ENCODE data around the gene CAMTA1.

Gene CAMTA1

DNA sequence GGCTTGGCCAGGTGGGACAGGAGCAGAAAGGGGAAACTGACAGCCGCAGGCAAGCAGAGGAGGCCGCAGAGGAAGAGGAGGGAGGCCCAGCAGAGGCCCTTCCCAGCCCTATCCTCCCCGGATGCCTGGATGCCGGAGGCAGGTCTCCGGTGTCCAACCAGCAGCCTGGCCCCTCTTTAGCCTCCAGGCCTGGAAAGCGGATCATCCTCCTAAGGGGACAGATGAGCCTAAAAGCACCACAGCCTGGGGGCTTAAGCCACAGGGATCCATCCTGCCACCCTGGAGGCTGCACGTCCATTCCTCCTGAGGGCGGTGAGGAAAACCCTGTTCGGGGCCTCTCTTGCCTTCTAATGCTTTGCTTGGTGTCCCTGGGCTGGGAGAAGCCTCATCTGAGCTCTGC is 651.8 kb downstream of the CAMTA1 start:
- TF ChIP-seq, protein P1, sequence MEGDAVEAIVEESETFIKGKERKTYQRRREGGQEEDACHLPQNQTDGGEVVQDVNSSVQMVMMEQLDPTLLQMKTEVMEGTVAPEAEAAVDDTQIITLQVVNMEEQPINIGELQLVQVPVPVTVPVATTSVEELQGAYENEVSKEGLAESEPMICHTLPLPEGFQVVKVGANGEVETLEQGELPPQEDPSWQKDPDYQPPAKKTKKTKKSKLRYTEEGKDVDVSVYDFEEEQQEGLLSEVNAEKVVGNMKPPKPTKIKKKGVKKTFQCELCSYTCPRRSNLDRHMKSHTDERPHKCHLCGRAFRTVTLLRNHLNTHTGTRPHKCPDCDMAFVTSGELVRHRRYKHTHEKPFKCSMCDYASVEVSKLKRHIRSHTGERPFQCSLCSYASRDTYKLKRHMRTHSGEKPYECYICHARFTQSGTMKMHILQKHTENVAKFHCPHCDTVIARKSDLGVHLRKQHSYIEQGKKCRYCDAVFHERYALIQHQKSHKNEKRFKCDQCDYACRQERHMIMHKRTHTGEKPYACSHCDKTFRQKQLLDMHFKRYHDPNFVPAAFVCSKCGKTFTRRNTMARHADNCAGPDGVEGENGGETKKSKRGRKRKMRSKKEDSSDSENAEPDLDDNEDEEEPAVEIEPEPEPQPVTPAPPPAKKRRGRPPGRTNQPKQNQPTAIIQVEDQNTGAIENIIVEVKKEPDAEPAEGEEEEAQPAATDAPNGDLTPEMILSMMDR (IDR thresholded peaks at IDR 0.05; ENCODE audit: control insufficient read depth, extremely low read depth, insufficient read depth): no peak
- DNase-seq (ENCODE audit: low read depth): no peak
- no peak overlapping the region for H3K4me3 ChIP-seq (ENCODE audit: low read depth, low read length)

DNA sequence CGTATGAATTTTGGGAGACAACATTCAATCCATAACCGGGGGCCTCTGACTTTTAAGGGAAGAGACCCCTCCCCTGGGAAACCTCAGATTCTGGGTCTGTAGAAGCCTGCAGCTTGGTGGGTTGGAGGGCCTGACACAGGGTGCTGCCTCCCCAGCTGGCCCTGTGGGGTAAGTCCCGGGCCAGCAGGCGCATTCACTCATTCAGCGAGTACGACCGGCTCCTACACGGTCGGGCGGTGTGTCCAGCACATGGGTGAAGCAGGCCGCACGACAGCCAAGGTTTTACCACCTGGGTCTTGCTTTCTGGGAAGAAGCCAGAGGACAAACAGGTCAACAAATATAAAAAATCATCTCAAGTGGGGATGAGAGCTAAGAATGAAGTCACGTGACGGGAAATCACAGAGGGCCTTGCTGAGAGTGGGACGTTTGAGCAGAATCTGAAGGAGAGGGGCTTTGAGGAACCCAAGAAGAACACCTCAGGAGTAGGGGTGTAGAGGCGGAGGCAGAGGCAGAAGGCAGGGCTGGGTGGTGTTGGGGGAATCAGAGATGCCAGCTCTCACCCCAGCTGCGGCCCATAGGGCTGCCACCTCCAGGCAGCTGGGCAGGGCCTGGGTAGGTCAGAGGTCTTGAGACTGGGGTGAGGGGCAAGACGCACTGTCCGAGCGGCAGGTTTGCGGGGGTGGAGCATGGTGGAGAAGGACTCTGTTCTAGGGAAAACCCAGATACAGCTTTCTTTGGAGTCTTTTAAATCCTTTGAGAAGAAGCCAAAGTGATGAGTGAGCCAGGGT is 652.5 kb downstream of the CAMTA1 start:
- no peak overlapping the region for H3K4me3 ChIP-seq (ENCODE audit: low read depth, low read length)
- TF ChIP-seq, protein P1 (IDR thresholded peaks at IDR 0.05; ENCODE audit: control insufficient read depth, extremely low read depth, insufficient read depth): no peak
- no peak for DNase-seq (ENCODE audit: low read depth)

DNA sequence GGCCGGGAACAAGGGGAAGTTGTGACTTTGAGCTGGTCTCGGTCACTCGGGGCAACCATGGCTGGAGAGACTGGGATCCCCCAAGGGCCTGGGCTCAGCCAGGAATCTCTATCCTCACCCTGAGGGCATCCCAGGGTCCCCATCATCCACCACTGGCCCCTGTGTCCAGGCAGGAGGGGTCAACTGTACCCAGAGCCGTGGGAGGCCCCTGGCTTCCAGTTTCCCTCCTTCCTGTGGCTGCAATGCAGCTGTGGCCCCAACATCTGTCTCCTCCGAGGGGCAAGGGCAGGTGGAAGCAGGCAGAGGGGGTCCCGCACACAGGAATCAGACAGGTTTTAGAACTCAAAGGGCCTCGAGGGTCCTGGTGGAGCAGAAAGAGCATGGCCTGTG is 653.1 kb downstream of the CAMTA1 start:
- TF ChIP-seq, protein P1 (IDR thresholded peaks at IDR 0.05; ENCODE audit: control insufficient read depth, extremely low read depth, insufficient read depth): no peak
- H3K4me3 ChIP-seq (ENCODE audit: low read depth, low read length): no peak overlapping the region
- DNase-seq (ENCODE audit: low read depth): no peak

DNA sequence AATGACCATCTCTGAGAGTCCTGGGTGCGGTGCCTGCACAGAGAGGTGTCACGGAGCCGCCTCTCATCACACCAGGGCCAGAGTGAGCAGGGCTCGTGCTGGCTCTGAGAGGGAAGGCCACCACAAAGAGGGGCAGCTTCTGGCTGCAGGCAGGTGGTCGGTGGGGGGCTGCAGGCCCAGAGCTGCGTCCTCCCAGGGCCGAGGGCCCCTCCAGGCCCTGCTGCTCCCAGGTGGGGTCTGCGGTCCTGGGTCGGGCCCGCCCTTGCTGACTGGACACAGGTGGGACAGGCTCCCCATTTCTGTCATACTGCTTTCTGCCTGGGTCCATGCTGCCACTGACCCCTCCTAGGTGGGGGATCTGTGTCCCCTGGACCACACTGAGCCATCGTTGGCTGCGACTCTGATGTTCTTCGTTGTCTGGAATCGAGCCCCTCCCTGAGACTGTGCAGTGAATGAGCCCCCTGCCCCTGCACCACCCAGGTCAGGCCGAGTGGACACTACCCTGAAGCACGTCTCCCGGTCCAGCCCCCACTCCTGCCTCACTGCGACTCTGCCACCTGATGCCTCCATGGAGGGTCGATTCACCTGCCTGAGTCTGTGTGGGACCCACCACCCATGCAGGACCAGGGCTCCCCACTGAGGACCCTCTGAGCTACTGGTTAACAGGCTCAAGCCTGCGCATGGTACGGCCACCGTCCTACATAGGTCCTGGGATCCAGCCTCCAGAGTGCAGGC is 653.8 kb downstream of the CAMTA1 start:
- H3K4me3 ChIP-seq (ENCODE audit: low read depth, low read length): no peak overlapping the region
- TF ChIP-seq, protein P1 (IDR thresholded peaks at IDR 0.05; ENCODE audit: control insufficient read depth, extremely low read depth, insufficient read depth): no peak
- DNase-seq (ENCODE audit: low read depth): no peak

DNA sequence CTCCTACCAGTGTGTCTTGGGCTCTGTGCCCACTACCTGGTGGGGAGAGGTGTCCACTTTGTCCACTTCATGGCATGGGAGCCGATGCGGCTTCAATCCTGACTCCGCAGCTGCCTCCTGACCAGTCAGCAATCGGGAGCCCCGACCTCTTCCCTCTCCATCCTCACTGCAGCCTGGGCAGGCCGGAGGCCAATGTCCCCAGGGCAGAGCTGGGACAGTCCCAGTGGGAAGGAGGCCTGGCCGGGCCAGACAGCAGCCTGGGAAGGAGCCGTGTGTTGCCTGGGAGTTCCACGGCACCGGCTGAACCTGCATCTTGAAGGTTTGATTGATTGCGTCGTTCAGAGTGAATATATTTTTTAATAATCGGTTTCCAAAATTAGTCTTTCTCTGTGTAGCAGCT is 654.9 kb downstream of the CAMTA1 start:
- TF ChIP-seq, protein P1 (IDR thresholded peaks at IDR 0.05; ENCODE audit: control insufficient read depth, extremely low read depth, insufficient read depth): no peak
- no peak overlapping the region for H3K4me3 ChIP-seq (ENCODE audit: low read depth, low read length)
- no peak for DNase-seq (ENCODE audit: low read depth)

DNA sequence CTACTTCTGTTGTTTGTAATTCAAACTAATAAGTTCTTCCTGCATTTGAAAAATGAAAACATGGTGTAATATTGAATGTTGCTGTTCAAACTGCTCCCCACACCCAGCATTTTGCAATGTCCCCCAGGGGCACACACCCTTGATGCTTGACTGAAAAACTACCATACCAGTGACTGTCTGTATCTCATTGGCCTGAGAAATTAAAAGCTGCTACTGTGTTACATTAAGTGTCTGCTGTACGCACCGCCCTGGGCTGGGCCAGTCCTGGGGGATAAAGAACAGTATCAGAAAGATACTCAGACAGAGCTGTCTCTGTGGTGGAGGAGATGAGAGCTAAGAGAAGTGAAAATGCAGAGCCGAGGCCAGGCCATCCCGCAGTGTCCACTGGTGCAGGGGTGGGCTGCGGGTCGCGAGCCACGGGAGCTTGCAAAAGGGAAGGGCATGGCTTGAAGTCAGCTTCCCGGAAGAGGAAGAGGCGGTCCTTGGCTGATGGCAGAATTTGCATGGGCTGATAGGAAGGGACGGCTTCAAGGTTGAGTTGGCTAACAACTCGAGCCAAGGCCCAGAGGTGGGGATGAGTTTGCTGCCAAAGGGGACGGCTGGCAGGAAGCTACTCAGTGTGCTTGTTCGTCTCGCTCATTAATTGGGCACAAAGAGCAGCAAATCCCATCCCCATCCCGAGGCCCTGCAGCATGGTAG is 656.0 kb downstream of the CAMTA1 start:
- no peak overlapping the region for H3K4me3 ChIP-seq (ENCODE audit: low read depth, low read length)
- DNase-seq (ENCODE audit: low read depth): no peak
- TF ChIP-seq, protein P1 (IDR thresholded peaks at IDR 0.05; ENCODE audit: control insufficient read depth, extremely low read depth, insufficient read depth): no peak
